H1 (cell line): ENCODE data around the gene PIBF1. TPM values are rescaled to one million over a fixed set of nuclear protein-coding genes. Genes with fewer than 3 reads are reported as not detected.

Source experiments
- CTCF ChIA-PET: fragments of 300-600 bp; sonication (Branson Sonifier 250); formaldehyde crosslinking; loops from one replicate; lab custom pipeline; 2021; ENCODE audit not compliant: partially characterized antibody; lab: Charles Lee
- POLR2A ChIA-PET: fragments of 300-600 bp; sonication (Branson Sonifier 250); formaldehyde crosslinking; loops from one replicate; lab custom pipeline; 2021; ENCODE audit warnings: inconsistent platforms; ENCODE audit not compliant: partially characterized antibody; lab: Charles Lee
- DNase-seq, 2 experiments: peaks; one replicate each; pipeline versions ENCODE4 v3.0.0 to v3.0.0-alpha.2; 2010 to 2022; ENCODE audit warnings: low spot score in 2 of 2, low read depth in 1 of 2, mixed read lengths in 1 of 2
- FAIRE-seq: peaks from 2 replicates; lab custom pipeline; 2011; peaks lifted over from hg19 to GRCh38; lab: Jason Lieb, UNC
- H2AFZ ChIP-seq: 2 replicates; pipeline ENCODE4 v1.8.1; 2012; ENCODE audit warnings: low read length, inconsistent platforms
- H2AK5ac ChIP-seq: 2 replicates; pipeline ENCODE4 v1.6.1; 2013; ENCODE audit warnings: low read depth, low read length
- H2BK120ac ChIP-seq: replicated peaks from 2 replicates; pipeline ENCODE3; 2013; ENCODE audit warnings: low read depth, low read length, inconsistent platforms
- H2BK12ac ChIP-seq: 2 replicates; pipeline ENCODE4 v1.6.1; 2013; ENCODE audit warnings: low read depth, low read length
- H2BK15ac ChIP-seq: 2 replicates; pipeline ENCODE4 v1.6.1; 2013; ENCODE audit warnings: low read length
- H2BK20ac ChIP-seq: 2 replicates; pipeline ENCODE4 v1.6.1; 2013; ENCODE audit warnings: low read length
- H2BK5ac ChIP-seq: 2 replicates; pipeline ENCODE4 v1.6.1; 2013; ENCODE audit warnings: low read depth, low read length
- H3K14ac ChIP-seq: 2 replicates; pipeline ENCODE4 v1.6.1; 2013; ENCODE audit warnings: inconsistent platforms; ENCODE audit not compliant: insufficient read length
- H3K18ac ChIP-seq: 2 replicates; pipeline ENCODE4 v1.6.1; 2013; ENCODE audit warnings: low read length; ENCODE audit errors: extremely low read depth
- H3K23ac ChIP-seq: 2 replicates; pipeline ENCODE4 v1.6.1; 2013; ENCODE audit warnings: inconsistent platforms; ENCODE audit not compliant: insufficient read length
- H3K23me2 ChIP-seq: 2 replicates; pipeline ENCODE4 v1.6.1; 2013; ENCODE audit warnings: low read depth, low read length
- H3K27ac ChIP-seq: 2 replicates; pipeline ENCODE4 v1.6.1; 2011; ENCODE audit warnings: low read depth, low read length, inconsistent platforms
- H3K27me3 ChIP-seq, 4 experiments: replicated peaks in 1 of 4; 1 replicate in 1 of 4; 2 replicates in 3 of 4; pipeline versions ENCODE4 v1.6.1 to v1.8.1; 2011 to 2013; ENCODE audit warnings: low read length in 3 of 4, mild to moderate bottlenecking in 3 of 4, inconsistent platforms in 2 of 4, mixed read lengths in 2 of 4, moderate library complexity in 1 of 4; ENCODE audit not compliant: control insufficient read depth in 3 of 4, insufficient read depth in 3 of 4; ENCODE audit errors: extremely low read depth in 1 of 4
- H3K36me3 ChIP-seq, 4 experiments: 2 replicates each; pipeline versions ENCODE4 v1.6.1 to v1.8.1; 2011 to 2013; ENCODE audit warnings: mild to moderate bottlenecking in 4 of 4, low read length in 3 of 4, moderate library complexity in 2 of 4, control low read depth in 1 of 4, inconsistent platforms in 1 of 4; ENCODE audit not compliant: insufficient read depth in 4 of 4, control insufficient read depth in 2 of 4
- H3K4ac ChIP-seq: replicated peaks from 2 replicates; pipeline ENCODE3; 2013; ENCODE audit warnings: low read length, low read depth, mixed read lengths, inconsistent platforms; ENCODE audit not compliant: insufficient read length
- H3K4me1 ChIP-seq, 4 experiments: replicated peaks in 1 of 4; 1 replicate in 1 of 4; 2 replicates in 3 of 4; pipeline versions ENCODE4 v1.6.1 to v1.8.1; 2011 to 2013; ENCODE audit warnings: low read length in 3 of 4, inconsistent platforms in 2 of 4, mixed read lengths in 1 of 4; ENCODE audit not compliant: insufficient read depth in 4 of 4, control insufficient read depth in 3 of 4
- H3K4me2 ChIP-seq, 2 experiments: 2 replicates each; pipeline versions ENCODE4 v1.6.1 to v1.8.1; 2011 to 2013; ENCODE audit warnings: low read depth in 2 of 2, low read length in 2 of 2, control low read depth in 1 of 2, inconsistent platforms in 1 of 2, mild to moderate bottlenecking in 1 of 2; ENCODE audit not compliant: insufficient read depth in 1 of 2
- H3K4me3 ChIP-seq, 4 experiments: fragments of 200-600, 300-600 bp in 1 of 4; sonication (generic), shearing (Covaris generic), sonication (Bioruptor Twin) in 1 of 4; 2 replicates each; pipeline versions ENCODE4 v1.5.1 to v1.8.1; 2011 to 2016; ENCODE audit warnings: low read length in 4 of 4, low read depth in 3 of 4, control low read depth in 2 of 4, inconsistent platforms in 2 of 4, mild to moderate bottlenecking in 2 of 4, mixed read lengths in 1 of 4, moderate library complexity in 1 of 4; ENCODE audit not compliant: insufficient read depth in 2 of 4; ENCODE audit errors: extremely low read depth in 1 of 4
- H3K56ac ChIP-seq: replicated peaks from 2 replicates; pipeline ENCODE3; 2013; ENCODE audit warnings: low read depth, mild to moderate bottlenecking, mixed read lengths, low read length, inconsistent platforms; ENCODE audit not compliant: insufficient read length
- H3K79me1 ChIP-seq: 2 replicates; pipeline ENCODE4 v1.6.1; 2013; ENCODE audit warnings: low read depth, low read length, control low read depth
- H3K79me2 ChIP-seq, 2 experiments: 2 replicates each; pipeline versions ENCODE4 v1.6.1 to v1.8.1; 2012 to 2013; ENCODE audit warnings: low read length in 2 of 2, mild to moderate bottlenecking in 2 of 2, inconsistent platforms in 1 of 2; ENCODE audit not compliant: insufficient read depth in 2 of 2, control insufficient read depth in 1 of 2
- H3K9ac ChIP-seq, 4 experiments: replicated peaks in 1 of 4; 1 replicate in 1 of 4; 2 replicates in 3 of 4; pipeline versions ENCODE4 v1.6.1 to v1.8.1; 2011 to 2013; ENCODE audit warnings: low read depth in 3 of 4, low read length in 3 of 4, control low read depth in 2 of 4, mild to moderate bottlenecking in 2 of 4, moderate library complexity in 2 of 4, inconsistent platforms in 1 of 4; ENCODE audit errors: extremely low read depth in 1 of 4
- H3K9me3 ChIP-seq, 2 experiments: 2 replicates each; pipeline versions ENCODE4 v1.6.1 to v1.8.1; 2012 to 2013; ENCODE audit warnings: mild to moderate bottlenecking in 2 of 2, moderate library complexity in 2 of 2, control low read depth in 1 of 2, inconsistent platforms in 1 of 2, low read depth in 1 of 2, low read length in 1 of 2, mixed read lengths in 1 of 2; ENCODE audit not compliant: insufficient read depth in 2 of 2
- H4K20me1 ChIP-seq, 2 experiments: replicated peaks in 1 of 2; 2 replicates each; pipeline versions ENCODE3 to v1.8.1; 2011 to 2013; ENCODE audit warnings: inconsistent platforms in 2 of 2, low read length in 2 of 2, mild to moderate bottlenecking in 1 of 2; ENCODE audit not compliant: insufficient read depth in 2 of 2, control insufficient read depth in 1 of 2
- H4K5ac ChIP-seq: 2 replicates; pipeline ENCODE4 v1.6.1; 2013; ENCODE audit warnings: low read length, low read depth, mixed read lengths, inconsistent platforms; ENCODE audit not compliant: insufficient read length
- H4K8ac ChIP-seq: 2 replicates; pipeline ENCODE4 v1.8.0; 2013; ENCODE audit warnings: mild to moderate bottlenecking, moderate library complexity, low read length, inconsistent platforms; ENCODE audit not compliant: insufficient read depth; ENCODE audit errors: extremely low read depth
- H4K91ac ChIP-seq: replicated peaks from 2 replicates; pipeline ENCODE3; 2013; ENCODE audit warnings: low read length, mixed read lengths, inconsistent platforms; ENCODE audit not compliant: insufficient read length
- HDAC6 ChIP-seq: IDR thresholded peaks from one replicate; pipeline ENCODE4 v1.7.1; 2012; ENCODE audit warnings: low read depth, mild to moderate bottlenecking, inconsistent platforms, low read length, moderate library complexity
- RFX5 ChIP-seq: IDR thresholded peaks from 2 replicates; pipeline ENCODE4 v1.6.1; 2011; ENCODE audit warnings: low read depth, low read length, improper control_type of control experiment, borderline replicate concordance
- WGBS, 2 experiments: shearing (Covaris generic) in 1 of 2; methylation state at CpG; one replicate each; pipeline versions ENCODE4 v1.1.6 to v1.1.7; 2013 to 2015; ENCODE audit warnings: low lambda C conversion rate in 2 of 2, mixed read lengths in 2 of 2, inconsistent platforms in 1 of 2, low coverage in 1 of 2, missing lambda C conversion rate in 1 of 2; ENCODE audit not compliant: insufficient replicate concordance in 2 of 2, insufficient coverage in 1 of 2, insufficient read length in 1 of 2; ENCODE audit errors: extremely low coverage in 1 of 2, missing lambda C conversion rate in 1 of 2; 5-methylcytosine and 5-hydroxymethylcytosine counted together
- polyA plus RNA-seq, 7 experiments: library from polyadenylated mRNA; depleted of rRNA in 3 of 7; stranded (reverse) in 5 of 7; unstranded in 2 of 7; fragments of >200 nt in 5 of 7; fragments of 200-250 nt in 2 of 7; gene quantifications; 1 replicate in 5 of 7; 2 replicates in 1 of 7; 4 replicates in 1 of 7; pipeline versions ENCODE4 v1.2.1 to v1.2.3, GENCODE V29; 2011 to 2013; ENCODE audit warnings: missing spikeins in 2 of 7, mixed read lengths in 2 of 7
- total RNA-seq: library from RNA; stranded (reverse); fragmentation: NEBNext Ultra II Directional; extraction: Animal tissue kit (Norgen Biotek cat#: 25700); gene quantifications from 2 replicates; pipeline ENCODE4 v1.2.1, GENCODE V29; 2021

PIBF1 gene
- total and polyA plus RNA-seq, 2 of the 8 experiments (the other 6 are each of a cell fraction or from before 2014, with no cell fraction given): 1.1 to 13.2 TPM

DNA sequence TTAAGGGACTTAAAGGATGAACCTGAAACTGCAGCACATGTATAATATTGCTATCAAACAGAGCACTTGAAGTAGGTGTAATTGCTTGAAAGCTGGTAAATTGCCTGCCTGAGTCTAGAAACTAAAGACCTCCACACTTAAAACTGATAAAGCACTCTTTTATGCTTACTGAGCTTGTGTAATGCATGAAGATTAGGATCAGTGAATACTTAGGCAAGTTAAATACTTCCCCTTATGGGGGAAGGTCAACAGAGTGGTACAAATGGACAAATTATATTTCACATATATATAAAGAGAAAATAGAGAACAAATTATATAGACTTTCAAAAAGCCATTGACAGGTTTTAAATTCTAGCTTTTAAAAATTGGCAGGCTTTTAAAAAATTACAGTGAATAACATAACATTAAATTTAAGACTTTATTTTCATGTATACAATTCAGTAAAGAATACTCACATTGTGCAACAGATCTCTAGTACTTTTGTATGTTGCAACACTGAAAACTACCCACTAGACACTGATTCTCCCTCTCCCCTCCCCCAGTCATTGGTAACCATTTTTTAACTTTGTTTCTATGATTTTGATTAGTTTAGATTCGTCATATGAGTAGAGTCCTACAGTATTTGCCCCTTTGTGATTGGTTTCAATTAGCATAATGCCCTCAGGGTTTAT, 23.9 kb downstream of the PIBF1 start:
- ChIA-PET POLR2A (no interaction called here), CTCF (interaction anchor here (0.8 kb wide), 1 partner anchor 10 kb away, joined by 4 read pairs; no protein-coding TSS in a partner anchor)
- no peak overlapping the region for H3K18ac ChIP-seq
- H3K4me2 ChIP-seq: no peak overlapping the region
- H3K79me2 ChIP-seq: no peaks in the 10 kb centered on the region
- no peak overlapping the region for H3K4me3 ChIP-seq
- H3K9ac ChIP-seq: no peak overlapping the region
- no peak overlapping the region for H3K14ac ChIP-seq
- no peak overlapping the region for H2BK120ac ChIP-seq
- H3K27me3 ChIP-seq: no peaks in the 10 kb centered on the region
- no peak for FAIRE-seq
- H2BK20ac ChIP-seq: no peak overlapping the region
- H2BK15ac ChIP-seq: no peak overlapping the region
- no peak overlapping the region for H2AFZ ChIP-seq
- no peak overlapping the region for H2BK5ac ChIP-seq
- H3K23ac ChIP-seq: no peak overlapping the region
- H3K9me3 ChIP-seq: no peaks in the 10 kb centered on the region
- no peak overlapping the region for H4K8ac ChIP-seq
- no peak overlapping the region for H2AK5ac ChIP-seq
- no peaks in the 10 kb centered on the region for H3K79me1 ChIP-seq
- H3K36me3 ChIP-seq: peaks cover 0 to 2% (median 0%) of the 10 kb centered on the region in 4 experiments; a peak in 1 of 8 replicates
- no peak overlapping the region for H4K91ac ChIP-seq
- H3K4ac ChIP-seq: no peak overlapping the region
- H3K56ac ChIP-seq: no peak overlapping the region
- no peak overlapping the region for H4K5ac ChIP-seq
- no peak for DNase-seq
- H4K20me1 ChIP-seq: no peaks in the 10 kb centered on the region
- no peak overlapping the region for H3K27ac ChIP-seq
- H3K4me1 ChIP-seq: no peaks in the 10 kb centered on the region
- H3K23me2 ChIP-seq: no peaks in the 10 kb centered on the region
- H2BK12ac ChIP-seq: no peak overlapping the region
- 94% methylated on average over 1 of the region's 1 CpG; no CpG with 5 or more reads in 1 of the 2 experiments for WGBS, 2 experiments
- TF ChIP-seq RFX5: no peak
- TF ChIP-seq HDAC6: no peak
- TF ChIP-seq, all 59 proteins: peak for 0
